Raji (cell line): ENCODE data around the gene FLNB.

Experiments used
- POLR2A ChIP-seq: IDR thresholded peaks from 2 replicates; pipeline ENCODE4 v1.6.1; 2011; ENCODE audit warnings: low read depth, low read length, control low read depth; ENCODE audit not compliant: insufficient read depth

Gene FLNB

DNA sequence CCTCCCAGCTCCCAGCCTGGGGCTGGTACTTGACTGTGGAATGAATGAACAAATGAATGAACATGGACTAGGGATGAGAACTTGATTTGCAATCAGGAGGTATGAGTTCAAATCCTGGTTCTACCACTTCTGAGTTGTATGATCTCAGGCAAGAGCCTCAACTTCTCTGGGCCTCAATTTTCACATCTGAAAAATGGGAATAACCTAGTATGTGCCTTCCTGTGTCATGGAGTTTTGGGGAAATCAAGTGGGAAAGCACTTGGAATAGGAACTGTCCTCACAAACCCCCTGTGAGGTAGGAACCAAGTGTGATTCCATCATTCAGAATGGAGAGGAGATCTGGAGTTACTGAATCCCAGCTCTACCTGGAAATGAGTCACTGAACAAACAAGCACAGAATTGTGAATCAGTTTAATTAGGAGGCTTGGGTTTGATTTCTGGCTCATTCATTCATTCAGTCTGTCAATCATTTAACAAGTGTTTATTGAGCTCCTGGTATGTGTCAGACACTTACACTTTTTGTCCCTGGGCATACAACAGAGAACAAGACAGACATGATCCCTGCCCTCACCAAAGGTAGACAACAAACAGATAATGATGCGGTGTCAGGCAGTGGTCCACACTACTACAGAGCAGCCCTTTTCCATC, 172.8 kb downstream of the FLNB start:
- TF ChIP-seq POLR2A, result no peak

DNA sequence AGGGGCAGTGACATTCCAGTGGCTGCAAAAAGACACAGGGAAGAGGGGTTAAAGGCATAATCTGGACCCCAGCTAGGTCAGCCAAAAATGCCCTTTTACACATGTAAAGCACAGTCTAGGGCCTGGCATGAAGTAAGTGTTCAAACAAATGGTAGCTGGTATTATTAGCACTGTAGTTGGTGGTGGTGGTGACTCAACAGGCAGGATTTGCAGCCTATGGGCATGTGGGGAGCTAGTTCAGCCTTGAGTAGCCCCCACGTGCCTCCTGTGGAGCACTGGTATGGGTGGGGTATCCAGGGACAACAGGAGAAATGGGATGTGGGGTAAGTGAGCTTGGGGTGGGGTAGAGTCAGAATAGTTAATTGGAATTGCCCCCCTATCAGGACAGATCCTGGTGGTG, 175.0 kb downstream of the FLNB start:
- no peak for TF ChIP-seq POLR2A

DNA sequence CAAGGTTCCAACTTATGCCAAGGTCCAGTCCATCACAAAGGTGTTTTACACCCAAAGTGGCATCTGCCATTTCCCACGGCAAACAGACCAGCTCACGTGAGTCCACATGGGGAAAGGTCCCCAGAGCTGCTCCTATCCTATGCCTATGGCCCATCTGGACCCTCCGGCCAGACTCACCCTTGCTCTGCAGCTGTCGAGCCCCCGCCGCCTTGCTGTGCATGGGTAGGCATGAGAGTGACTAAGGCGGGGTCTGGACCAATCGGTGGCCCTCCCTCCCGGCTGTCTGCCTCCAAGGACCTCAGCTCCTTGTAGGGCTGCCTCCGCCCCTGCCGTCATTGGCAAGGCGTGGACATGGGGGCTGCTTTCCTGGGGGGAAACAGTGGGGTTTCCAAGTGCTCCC, 175.7 kb downstream of the FLNB start:
- no peak for TF ChIP-seq POLR2A

DNA sequence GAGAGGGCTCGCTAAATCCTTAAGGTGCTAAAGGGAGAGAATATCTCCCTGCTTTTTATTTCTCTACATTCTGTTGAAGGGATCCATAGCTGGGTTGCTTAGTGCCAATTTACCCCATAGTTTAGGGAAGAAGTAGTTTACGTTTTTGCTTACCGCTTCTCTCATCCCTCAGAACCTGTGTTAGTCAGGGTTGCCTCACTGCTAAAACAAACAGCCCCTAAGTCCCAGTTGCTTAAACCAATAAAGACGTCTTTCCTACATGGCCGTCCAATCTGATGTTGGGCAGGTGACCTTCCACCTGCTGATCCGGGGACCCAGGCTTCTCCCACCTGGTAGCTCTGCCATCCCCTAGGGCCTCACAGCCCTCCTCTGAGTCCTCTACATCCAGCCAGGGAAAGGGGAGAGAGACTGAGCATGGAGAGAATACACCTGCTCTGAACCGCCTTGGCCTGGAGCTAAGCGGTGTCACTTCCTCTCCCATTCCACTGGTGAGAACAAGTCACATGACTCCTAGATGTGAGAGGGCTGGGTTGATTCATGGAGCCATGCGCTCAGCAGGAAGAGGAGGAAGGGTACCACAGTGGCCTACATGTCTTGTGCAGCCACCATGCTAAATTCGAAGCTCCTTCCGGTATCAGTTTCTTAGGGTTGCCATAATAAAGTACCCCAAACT, 176.2 kb downstream of the FLNB start:
- TF ChIP-seq POLR2A, result no peak

DNA sequence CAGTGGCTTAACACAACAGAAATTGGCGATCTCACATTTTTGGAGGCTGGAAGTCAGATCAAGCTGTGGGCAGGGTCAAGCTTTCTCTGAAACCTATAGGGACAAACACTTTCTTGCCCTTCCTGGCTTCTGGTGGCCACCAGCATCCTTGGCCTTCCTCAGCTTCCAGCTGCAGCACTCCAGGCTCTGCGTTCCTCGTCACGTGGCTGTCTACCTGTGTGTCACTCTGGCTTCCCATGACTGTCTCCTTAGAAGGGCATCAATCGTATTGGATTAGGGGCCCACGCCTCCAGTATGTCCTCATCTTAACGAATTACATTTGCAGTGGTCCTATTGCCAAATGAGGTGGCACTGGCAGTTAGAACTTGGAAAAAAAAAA, 176.7 kb downstream of the FLNB start:
- no peak for TF ChIP-seq POLR2A

DNA sequence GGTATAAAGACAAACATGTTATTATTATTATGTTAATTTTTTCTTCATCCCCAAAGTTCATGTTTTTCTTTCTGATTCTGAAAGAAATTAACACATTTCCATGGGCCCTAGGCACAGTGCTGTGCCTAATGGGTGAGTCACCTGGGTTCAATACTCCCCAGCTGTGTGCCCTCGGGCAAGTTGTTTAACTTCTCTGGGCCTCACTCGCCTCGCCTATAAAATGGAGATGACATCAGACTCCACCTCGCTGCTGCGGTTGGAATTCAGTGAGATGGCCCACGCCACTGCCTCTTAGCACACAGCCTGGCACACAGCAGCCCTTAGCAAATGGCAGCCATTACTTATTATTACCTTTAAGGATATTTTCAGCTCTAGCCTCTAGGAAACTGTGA, 179.9 kb downstream of the FLNB start:
- no peak for TF ChIP-seq POLR2A

DNA sequence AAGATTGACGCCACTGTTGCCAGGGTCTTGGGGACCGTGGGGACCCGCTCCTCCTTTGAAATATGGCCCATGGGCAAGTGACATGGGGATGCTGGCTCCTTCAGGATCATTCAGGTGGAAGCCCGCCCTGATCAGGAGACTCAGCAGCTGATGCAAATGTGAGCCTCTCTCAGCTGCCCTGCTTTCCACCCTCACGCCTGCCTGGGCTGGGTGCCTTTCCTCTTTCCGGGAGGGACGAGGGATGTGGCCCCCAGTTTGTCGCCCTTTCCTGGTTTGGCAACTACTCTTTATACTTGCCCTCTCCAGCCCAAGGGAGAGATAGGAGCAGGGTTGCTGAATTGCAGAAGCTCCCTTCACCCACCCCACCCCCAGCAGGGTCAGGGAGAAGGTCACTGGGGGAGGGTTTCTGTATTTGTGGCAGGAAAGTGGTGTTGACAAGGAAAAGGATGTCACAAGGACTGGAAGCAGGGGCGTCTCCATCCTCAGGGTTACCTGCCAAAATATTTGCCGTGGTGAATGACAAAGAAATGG, 180.8 kb downstream of the FLNB start:
- TF ChIP-seq POLR2A, result no peak

DNA sequence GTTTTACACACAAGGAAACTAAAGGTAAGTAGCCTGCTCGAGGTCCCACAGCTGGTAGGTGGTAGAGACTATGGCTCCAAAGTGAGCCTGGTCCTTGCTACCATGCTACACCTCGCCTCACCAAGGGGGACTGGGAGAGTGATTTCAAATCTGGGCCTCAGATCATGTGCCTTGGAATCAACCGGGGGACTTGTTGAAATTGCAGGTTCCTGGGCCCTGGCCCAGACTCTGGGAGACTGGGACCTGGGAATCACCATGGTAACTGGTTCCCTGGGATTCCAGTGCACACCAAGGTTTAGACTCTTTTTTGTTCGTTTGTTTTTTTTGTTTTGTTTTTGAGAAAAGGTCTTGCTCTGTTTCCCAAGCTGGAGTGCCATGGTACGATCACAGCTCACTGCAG, 181.5 kb downstream of the FLNB start:
- no peak for TF ChIP-seq POLR2A

DNA sequence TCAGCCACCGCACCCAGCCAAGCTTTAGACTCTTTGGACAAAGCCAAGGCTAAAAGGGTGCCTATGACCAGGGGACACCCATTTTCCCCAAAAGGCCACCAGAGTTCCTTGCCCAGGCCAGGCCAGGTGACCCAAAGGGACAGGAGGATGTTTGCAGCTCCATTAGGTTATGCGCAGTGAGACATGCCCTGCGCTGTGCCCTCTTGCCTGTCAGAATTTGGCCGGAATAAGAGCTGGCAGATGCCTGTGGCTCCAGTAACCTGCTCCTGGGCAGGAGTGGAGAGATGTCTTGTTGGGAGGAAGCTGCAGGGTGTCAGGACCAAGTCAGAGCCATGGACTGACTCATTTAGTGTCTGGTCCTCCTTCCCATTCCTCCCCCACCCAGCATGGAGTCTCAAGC, 182.1 kb downstream of the FLNB start:
- TF ChIP-seq POLR2A, result no peak

DNA sequence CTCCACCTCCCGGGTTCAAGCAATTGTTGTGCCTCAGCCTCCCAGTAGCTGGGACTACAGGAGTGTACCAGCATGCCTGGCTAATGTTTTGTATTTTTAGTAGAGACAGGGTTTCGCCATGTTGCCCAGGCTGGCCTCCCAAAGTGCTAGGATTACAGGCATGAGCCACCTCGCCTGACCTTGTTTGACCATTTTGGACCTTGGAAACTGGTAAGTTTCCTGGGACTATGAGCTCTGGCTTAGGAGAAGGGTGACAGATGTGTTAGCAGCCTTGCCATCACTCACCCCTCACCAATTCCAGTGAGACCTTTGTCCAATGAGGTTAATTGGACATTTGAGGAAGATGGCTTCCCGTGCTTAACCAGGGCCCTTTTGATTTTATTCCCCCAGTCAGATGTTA, 182.7 kb downstream of the FLNB start:
- TF ChIP-seq POLR2A, result no peak

DNA sequence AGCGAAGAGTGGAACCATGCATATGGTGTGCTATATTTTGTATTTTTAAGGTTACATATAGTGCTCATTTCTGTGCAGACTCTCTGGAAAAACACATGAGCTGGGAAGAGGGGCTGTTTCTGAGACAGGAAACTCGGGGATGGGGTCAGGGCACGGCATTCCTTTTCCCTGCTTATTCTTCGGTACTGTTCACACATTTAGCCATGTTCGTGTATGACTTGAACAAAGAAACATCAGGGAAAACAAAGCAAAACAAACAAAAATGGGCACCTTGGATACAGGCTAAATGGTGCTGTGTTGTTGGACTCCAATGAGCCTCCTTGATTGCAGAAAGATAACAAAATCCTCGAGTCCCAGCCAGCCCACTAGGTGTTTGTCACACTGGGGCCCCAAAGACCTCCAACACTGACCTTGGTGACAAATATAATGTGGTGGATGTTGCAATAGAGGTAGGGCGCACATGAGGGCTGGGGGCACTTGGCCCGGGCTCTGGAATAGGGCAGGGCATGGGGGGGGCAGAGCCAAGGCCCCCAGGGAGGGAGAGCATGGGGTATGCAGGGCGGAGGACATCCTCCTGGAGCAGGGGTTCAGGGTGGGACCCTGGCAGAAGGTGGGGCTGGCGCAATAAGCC, 183.3 kb downstream of the FLNB start:
- no peak for TF ChIP-seq POLR2A

DNA sequence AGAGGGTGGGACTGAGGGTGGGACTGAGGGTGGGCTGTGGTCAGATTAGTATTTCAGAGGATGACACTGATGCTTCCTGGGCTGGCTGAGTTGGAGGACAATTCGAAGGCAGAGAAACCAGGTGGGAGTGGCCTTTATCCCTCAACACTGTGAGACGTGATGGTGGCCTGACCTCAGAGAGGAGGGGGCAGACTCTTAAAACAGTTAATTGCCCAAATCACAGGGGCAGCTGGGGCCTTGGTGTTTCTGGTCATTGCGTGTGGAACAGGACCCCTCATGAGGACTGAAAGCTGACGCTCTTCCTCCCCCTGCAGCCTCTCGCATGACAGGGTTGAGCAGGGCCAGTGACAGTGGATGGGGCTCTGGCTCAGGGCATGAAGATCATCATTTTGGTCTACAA, 183.8 kb downstream of the FLNB start:
- no peak for TF ChIP-seq POLR2A

DNA sequence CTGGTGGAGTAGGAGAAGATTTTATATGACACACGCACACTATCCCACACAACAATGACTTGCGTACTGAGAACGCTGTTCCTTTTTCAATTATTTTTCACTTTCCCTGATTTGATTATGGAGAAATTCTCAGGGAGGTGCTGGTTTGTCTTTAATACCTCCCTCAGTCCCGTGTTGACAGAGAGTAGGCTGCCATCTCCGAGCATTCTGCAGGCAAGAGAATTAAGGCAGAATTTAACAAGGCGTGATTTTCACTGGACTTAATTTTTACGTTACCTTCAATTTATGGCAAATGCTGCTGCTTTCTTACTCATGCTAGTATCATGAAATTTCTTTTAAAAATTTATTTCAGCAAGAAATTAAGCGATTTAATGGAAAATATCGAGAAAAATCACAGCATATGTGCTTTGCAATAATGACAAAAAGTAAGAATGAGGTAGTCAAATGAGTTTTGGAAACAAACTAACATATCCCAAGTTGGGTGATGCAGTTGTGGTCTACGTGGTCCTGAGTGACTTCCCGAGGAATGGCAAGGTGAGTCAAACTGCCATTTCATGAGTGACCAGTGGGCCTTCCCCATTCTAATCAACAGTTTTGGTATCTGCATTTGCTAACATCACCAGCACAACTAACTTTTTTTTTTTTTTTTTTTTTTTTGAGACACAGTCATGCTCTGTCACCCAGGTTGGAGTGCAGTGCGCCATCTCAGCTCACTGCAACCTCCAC, 185.6 kb downstream of the FLNB start:
- TF ChIP-seq POLR2A, result no peak

DNA sequence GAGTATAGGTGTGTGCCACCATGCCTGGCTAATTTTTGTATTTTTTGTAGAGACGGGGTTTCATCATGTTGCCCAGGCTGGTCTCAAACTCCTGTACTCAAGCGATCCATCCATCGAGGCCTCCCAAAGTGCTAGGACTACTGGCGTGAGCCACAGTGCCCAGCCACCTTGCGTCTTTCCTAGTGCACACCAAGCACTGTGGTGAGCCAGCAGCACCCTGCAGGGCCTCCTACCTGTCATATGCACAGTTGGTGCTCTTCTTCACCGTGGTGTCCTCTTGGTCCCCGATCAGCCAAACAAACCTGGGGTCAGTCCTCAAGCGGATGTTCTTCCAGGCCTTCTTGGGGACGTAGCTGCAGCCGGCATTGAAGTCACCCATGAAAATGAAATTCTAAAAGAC, 189.4 kb downstream of the FLNB start:
- TF ChIP-seq POLR2A, result no peak

DNA sequence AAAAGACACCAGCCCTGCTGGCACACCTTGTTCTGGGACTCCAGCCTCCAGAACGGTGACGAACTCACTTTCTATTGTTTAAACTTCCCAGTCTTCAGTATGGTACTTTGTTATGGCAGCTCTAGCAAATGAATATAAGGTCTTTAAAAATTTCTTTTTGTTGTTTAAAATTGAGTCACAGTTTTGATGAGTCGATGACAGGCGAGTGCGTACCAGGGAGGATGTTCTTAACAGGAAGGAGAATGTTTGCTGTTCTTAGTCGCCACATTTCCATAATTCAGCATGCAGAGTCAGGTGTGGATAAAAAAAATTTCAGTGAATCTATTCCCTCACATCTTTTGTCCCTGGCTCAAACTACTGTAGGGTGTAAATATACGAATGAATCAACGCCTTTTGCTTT, 190.1 kb downstream of the FLNB start:
- no peak for TF ChIP-seq POLR2A

DNA sequence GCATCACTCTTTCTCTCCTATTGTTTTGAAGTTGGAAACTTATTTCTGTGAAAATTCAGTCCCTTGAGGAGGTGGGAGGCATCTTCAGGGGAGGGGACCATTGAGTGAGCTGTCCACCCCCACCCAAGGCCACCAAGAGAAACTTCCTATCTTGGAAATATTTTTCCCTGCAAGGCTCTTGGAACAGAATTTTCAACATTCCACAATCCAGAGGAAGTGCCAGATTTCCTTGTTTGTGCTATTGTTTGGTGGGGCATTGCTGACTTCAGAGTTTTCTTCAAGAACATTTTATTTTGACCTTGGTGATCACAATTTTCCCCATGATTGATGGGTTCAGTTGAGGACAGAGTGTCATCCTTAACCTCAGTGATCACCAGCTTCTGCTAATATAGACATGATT, 190.6 kb downstream of the FLNB start:
- TF ChIP-seq POLR2A, result no peak
